Prostate gland (tissue), 2 donors: ENCODE results near the gene NR1H2. TPM values are rescaled to one million over a fixed set of nuclear protein-coding genes. Genes with fewer than 3 reads are reported as not detected.

ENCODE experiments used
- DNase-seq: peaks from one replicate; pipeline ENCODE4 v3.0.0-alpha.2; 2019; ENCODE audit warnings: low spot score
- H3K27ac ChIP-seq, 2 donors: fragments of 200-600 bp; sonication (generic); 2 replicates each; pipeline ENCODE4 v1.5.1; 2017 to 2019
- H3K27me3 ChIP-seq: fragments of 200-600 bp; sonication (generic); replicated peaks from 2 replicates; pipeline ENCODE4 v1.5.1; 2019; ENCODE audit not compliant: insufficient read depth
- H3K36me3 ChIP-seq, 2 donors: fragments of 200-600 bp; sonication (generic); 1 replicate in 1 of 2; 2 replicates in 1 of 2; pipeline versions ENCODE4 v1.5.1 to v1.8.1; 2017 to 2019
- H3K4me1 ChIP-seq: fragments of 200-600 bp; sonication (generic); replicated peaks from 2 replicates; pipeline ENCODE4 v1.5.1; 2019
- H3K4me3 ChIP-seq, 2 donors: fragments of 200-600 bp; sonication (generic); 2 replicates each; pipeline ENCODE4 v1.5.1; 2017 to 2019
- H3K9me3 ChIP-seq: fragments of 200-600 bp; sonication (generic); 2 replicates; pipeline ENCODE4 v1.5.1; 2017
- CTCF ChIP-seq, 4 experiments: fragments of 200-600 bp in 2 of 4; fragments of 450-650 bp in 2 of 4; sonication (generic) in 2 of 4; IDR thresholded peaks; 1 replicate in 3 of 4; 2 replicates in 1 of 4; pipeline ENCODE4 v1.5.1; 2016 to 2019; ENCODE audit warnings: antibody characterized with exemption in 4 of 4, mild to moderate bottlenecking in 2 of 4, moderate library complexity in 2 of 4
- POLR2A ChIP-seq: fragments of 450-650 bp; IDR thresholded peaks from one replicate; pipeline ENCODE4 v1.6.1; 2016; ENCODE audit warnings: antibody characterized with exemption, mild to moderate bottlenecking
- POLR2AphosphoS5 ChIP-seq: sonication (generic); formaldehyde crosslinking; IDR thresholded peaks from one replicate; pipeline ENCODE4 v1.6.1; 2017; ENCODE audit warnings: antibody characterized with exemption
- WGBS: methylation state at CpG from one replicate; pipeline ENCODE4 v1.1.5; 2018; 5-methylcytosine and 5-hydroxymethylcytosine counted together
- intact Hi-C: fragments of 100-400 bp; cut with DNase I; formaldehyde crosslinking; loops from one replicate; pipeline ENCODE4 v1.14.2; 2022
- total RNA-seq, 2 donors: library from RNA; depleted of rRNA; stranded (reverse); fragments of >200 nt; gene quantifications; one replicate each; pipeline ENCODE4 v1.1.0, GENCODE V29; 2016

NR1H2 gene
- 100 to 1,000 TPM; 110 to 129 TPM for total RNA-seq

DNA sequence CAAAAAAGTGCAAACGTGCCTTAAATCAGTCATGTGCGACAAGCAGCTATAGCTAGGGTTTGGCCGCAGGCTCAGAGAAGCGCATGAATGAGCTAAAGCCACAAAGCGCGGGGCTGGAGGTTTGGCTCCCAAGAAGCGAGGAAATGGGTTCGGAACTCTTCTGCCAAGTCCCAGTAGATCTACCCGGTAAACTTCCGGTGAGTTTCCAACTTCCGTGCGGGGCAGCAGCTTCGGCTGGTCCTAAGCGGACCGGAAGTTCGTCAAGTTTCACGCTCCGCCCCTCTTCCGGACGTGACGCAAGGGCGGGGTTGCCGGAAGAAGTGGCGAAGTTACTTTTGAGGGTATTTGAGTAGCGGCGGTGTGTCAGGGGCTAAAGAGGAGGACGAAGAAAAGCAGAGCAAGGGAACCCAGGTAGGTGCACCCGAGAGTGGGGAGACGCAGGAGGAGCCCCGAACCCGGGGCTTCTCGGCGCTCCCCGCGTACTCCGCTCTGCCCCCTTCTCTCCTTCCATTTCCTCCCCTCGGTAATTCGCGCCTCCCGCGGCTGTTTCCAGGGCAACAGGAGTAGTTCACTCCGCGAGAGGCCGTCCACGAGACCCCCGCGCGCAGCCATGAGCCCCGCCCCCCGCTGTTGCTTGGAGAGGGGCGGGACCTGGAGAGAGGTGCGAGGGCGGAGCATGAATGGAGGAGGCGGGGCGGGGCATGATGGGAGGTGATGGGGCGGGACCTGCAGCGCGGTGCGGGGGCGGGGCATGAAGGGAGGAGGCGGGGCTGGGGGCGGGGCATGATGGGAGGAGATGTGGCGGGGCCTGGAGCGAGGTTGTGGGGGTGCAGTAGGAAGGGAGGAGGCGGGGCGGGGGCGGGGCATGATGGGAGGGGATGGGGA lies at the start of gene NR1H2:
Gene NR1H2, plus strand, starts transcription at position 292 of the 885 bp plus-strand sequence. CDS start 1,149 bp downstream, outside the sequence.
- H3K4me3 ChIP-seq: peak within 1 kb of the TSS; percentile 61 to 88
- intact Hi-C loops: loop anchor here (10.0 kb wide), 1 partner anchor 352 kb away; the partner anchor contains the start of genes VRK3 and ZNF473
- WGBS: 1% methylated on average over 67 of the region's 67 CpGs
- no peaks in the 10 kb centered on the region for H3K27me3 ChIP-seq
- no peaks in the 10 kb centered on the region for H3K9me3 ChIP-seq
- peak; percentile 73 for TF ChIP-seq POLR2A
- TF ChIP-seq POLR2AphosphoS5: peak; percentile 100
- peak in 1 of 4 experiments; percentile 16 for TF ChIP-seq CTCF (IDR thresholded peaks at IDR 0.05)
- DNase-seq: peak; percentile 97
- H3K27ac ChIP-seq: peak within 1 kb of the TSS; percentile 95 to 98
- no peaks in the 10 kb centered on the region for H3K4me1 ChIP-seq
- H3K36me3 ChIP-seq: peaks cover 4 to 33% of the 10 kb centered on the region in 2 donors

- intact Hi-C loops: no loop called here
- TF ChIP-seq CTCF (IDR thresholded peaks at IDR 0.05): no peak
- no peak for TF ChIP-seq POLR2AphosphoS5
- no peak for TF ChIP-seq POLR2A
- Histone ChIP-seq H3K4me1 (peaks cover 10% of the 10 kb centered on the region), H3K27ac (no peak overlapping the region), H3K36me3 (no peaks in the 10 kb centered on the region), H3K27me3 (no peaks in the 10 kb centered on the region), H3K9me3 (no peaks in the 10 kb centered on the region), H3K4me3 (no peak overlapping the region)
- DNase-seq: no peak
- 44% methylated on average over 3 of the region's 4 CpGs for WGBS
Measured at GRCh38 chr19:50327013-50327412, 49.2 kb upstream of the NR1H2 start.

DNA sequence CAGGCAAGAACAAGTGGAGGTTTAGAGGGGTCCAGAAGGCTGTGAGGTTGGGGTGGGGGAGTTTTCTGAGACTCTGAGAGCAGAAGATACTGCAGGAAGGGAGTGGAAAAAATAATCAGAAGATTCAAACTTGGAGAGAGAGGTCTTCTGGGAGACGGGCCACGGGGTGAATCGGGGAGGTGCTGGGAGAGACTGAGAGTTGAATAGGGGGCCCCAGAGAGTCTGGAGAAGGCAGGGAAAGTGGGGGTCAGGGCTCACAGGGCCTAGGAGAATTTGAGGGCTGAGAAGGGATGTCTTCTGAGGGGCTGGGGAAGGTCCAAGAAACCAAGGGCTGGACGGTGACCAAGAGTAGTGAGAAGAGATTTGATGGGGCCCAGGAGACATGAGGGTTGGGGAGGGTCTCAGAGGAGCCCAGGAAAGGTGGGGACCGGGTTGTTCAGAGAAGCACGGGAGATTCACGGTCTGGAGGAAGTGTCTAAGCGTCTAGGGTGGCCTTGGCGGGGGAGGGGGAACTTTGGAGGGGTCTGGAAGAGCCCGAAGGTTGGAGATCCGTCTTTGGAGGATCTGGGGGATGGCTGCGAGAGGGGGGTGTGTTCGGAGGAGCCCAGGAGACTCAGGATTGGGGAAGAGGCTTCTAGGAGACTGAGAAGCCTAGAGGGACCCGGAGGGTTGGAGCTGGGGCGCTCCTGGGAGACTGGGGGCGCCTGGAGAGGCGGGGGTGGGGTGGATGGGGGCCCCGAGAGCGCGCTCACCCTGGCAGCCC lies 48.6 kb upstream of the NR1H2 start:
- Histone ChIP-seq H3K27ac (no peak overlapping the region), H3K9me3 (no peaks in the 10 kb centered on the region), H3K36me3 (no peaks in the 10 kb centered on the region), H3K4me3 (no peak overlapping the region), H3K27me3 (no peaks in the 10 kb centered on the region), H3K4me1 (peaks cover 10% of the 10 kb centered on the region)
- no peak for DNase-seq
- TF ChIP-seq CTCF (IDR thresholded peaks at IDR 0.05): no peak
- no peak for TF ChIP-seq POLR2A
- TF ChIP-seq POLR2AphosphoS5: no peak
- WGBS: 18% methylated on average over 20 of the region's 20 CpGs
- intact Hi-C loops: no loop called here

GRCh38 chr19:50328224-50328872 lies 47.9 kb upstream of the NR1H2 start:
- DNase-seq: no peak
- H3K4me1 ChIP-seq: peaks cover 10% of the 10 kb centered on the region
- H3K4me3 ChIP-seq: peak overlapping the region; percentile 16 to 27

More at GRCh38 chr19:50328224-50328872, 47.9 kb upstream of the NR1H2 start:
- WGBS: under 1% methylated on average over 63 of the region's 104 CpGs
- peak in 1 of 4 experiments; percentile 32 for TF ChIP-seq CTCF (IDR thresholded peaks at IDR 0.05)
- TF ChIP-seq POLR2AphosphoS5: no peak
- no peaks in the 10 kb centered on the region for H3K36me3 ChIP-seq
- H3K27me3 ChIP-seq: no peaks in the 10 kb centered on the region
- H3K9me3 ChIP-seq: no peaks in the 10 kb centered on the region
- no peak overlapping the region for H3K27ac ChIP-seq
- intact Hi-C loops: no loop called here
